Measurements from ENCODE around the gene DAPK1.

DAPK1 gene

GRCh38 chr9:87656485-87656884 lies 158.8 kb downstream of the DAPK1 start:
- no peak for TF ChIP-seq MAX (IDR thresholded peaks at IDR 0.05)
- no peak for TF ChIP-seq ZBTB7A (IDR thresholded peaks at IDR 0.05; ENCODE audit: low read depth)
- no peak for TF ChIP-seq EGR1 (IDR thresholded peaks at IDR 0.05)
- no peak for TF ChIP-seq TEAD4 (IDR thresholded peaks at IDR 0.05)
- TF ChIP-seq TAF1 (IDR thresholded peaks at IDR 0.05; ENCODE audit: low read depth) = no peak
- no peak for TF ChIP-seq YY1 (IDR thresholded peaks at IDR 0.05; ENCODE audit: low read depth)

DNA sequence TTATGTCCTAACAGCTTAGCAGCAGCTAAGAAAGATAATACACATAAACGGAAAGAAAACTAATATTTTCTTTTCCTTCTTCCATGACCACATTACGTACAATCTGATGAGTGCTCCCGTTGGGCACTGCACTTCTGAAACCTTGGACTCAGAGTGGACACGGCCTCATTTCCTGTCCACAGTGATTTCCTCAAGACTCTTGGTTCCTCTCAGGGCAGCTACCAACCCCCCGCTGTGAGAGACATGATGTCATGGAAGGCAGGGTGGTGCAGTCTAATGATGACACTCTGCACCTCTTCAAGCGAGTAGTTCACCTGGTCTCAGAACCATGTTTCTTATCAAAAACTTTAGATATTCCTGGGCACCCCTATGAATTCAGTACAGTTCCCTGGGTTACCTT lies 159.5 kb downstream of the DAPK1 start:
- TF ChIP-seq TAF1 (IDR thresholded peaks at IDR 0.05; ENCODE audit: low read depth) (no peak), YY1 (IDR thresholded peaks at IDR 0.05; ENCODE audit: low read depth) (no peak), RAD21 (IDR thresholded peaks at IDR 0.05; ENCODE audit: low read depth) (no peak), ZBTB7A (IDR thresholded peaks at IDR 0.05; ENCODE audit: low read depth) (no peak), TEAD4 (IDR thresholded peaks at IDR 0.05) (no peak), EGR1 (IDR thresholded peaks at IDR 0.05) (no peak), EP300 (IDR thresholded peaks at IDR 0.05; ENCODE audit: borderline replicate concordance) (no peak), CREB1 (IDR thresholded peaks at IDR 0.05; ENCODE audit: low read depth) (no peak), NFIC (IDR thresholded peaks at IDR 0.05) (no peak), CEBPB (IDR thresholded peaks at IDR 0.05) (no peak), TCF12 (IDR thresholded peaks at IDR 0.05; ENCODE audit: low read depth) (no peak), FOXM1 (IDR thresholded peaks at IDR 0.05; ENCODE audit: borderline replicate concordance, low read depth) (no peak), MAX (IDR thresholded peaks at IDR 0.05) (no peak)
- TF ChIP-seq, protein P1, sequence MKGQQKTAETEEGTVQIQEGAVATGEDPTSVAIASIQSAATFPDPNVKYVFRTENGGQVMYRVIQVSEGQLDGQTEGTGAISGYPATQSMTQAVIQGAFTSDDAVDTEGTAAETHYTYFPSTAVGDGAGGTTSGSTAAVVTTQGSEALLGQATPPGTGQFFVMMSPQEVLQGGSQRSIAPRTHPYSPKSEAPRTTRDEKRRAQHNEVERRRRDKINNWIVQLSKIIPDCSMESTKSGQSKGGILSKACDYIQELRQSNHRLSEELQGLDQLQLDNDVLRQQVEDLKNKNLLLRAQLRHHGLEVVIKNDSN (IDR thresholded peaks at IDR 0.05) = no peak
- TF ChIP-seq, protein P2, sequence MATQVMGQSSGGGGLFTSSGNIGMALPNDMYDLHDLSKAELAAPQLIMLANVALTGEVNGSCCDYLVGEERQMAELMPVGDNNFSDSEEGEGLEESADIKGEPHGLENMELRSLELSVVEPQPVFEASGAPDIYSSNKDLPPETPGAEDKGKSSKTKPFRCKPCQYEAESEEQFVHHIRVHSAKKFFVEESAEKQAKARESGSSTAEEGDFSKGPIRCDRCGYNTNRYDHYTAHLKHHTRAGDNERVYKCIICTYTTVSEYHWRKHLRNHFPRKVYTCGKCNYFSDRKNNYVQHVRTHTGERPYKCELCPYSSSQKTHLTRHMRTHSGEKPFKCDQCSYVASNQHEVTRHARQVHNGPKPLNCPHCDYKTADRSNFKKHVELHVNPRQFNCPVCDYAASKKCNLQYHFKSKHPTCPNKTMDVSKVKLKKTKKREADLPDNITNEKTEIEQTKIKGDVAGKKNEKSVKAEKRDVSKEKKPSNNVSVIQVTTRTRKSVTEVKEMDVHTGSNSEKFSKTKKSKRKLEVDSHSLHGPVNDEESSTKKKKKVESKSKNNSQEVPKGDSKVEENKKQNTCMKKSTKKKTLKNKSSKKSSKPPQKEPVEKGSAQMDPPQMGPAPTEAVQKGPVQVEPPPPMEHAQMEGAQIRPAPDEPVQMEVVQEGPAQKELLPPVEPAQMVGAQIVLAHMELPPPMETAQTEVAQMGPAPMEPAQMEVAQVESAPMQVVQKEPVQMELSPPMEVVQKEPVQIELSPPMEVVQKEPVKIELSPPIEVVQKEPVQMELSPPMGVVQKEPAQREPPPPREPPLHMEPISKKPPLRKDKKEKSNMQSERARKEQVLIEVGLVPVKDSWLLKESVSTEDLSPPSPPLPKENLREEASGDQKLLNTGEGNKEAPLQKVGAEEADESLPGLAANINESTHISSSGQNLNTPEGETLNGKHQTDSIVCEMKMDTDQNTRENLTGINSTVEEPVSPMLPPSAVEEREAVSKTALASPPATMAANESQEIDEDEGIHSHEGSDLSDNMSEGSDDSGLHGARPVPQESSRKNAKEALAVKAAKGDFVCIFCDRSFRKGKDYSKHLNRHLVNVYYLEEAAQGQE (IDR thresholded peaks at IDR 0.05; ENCODE audit: low read depth) = no peak

DNA sequence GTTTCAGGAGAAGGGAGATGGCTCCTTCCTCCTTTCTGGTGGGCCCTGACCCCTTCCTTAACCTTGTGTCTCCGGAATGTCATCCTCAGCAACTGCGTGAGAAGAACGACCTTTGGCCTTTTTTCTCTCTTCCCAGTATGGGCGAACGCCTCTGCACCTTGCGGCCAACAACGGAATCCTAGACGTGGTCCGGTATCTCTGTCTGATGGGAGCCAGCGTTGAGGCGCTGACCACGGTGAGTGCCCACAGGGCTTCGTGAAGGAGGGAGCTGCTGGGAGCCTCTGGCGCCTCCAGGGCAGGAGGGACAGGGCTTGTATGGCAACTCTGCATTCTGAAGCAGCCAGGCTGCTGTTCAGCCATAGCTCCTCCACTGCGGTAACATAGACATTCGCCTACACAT lies 160.2 kb downstream of the DAPK1 start:
- TF ChIP-seq CEBPB (IDR thresholded peaks at IDR 0.05) (no peak), MAX (IDR thresholded peaks at IDR 0.05) (no peak), NFIC (IDR thresholded peaks at IDR 0.05) (no peak), ZBTB7A (IDR thresholded peaks at IDR 0.05; ENCODE audit: low read depth) (no peak), EP300 (IDR thresholded peaks at IDR 0.05; ENCODE audit: borderline replicate concordance) (no peak), TEAD4 (IDR thresholded peaks at IDR 0.05) (no peak), TCF12 (IDR thresholded peaks at IDR 0.05; ENCODE audit: low read depth) (no peak), YY1 (IDR thresholded peaks at IDR 0.05; ENCODE audit: low read depth) (no peak), FOXM1 (IDR thresholded peaks at IDR 0.05; ENCODE audit: borderline replicate concordance, low read depth) (no peak), CREB1 (IDR thresholded peaks at IDR 0.05; ENCODE audit: low read depth) (no peak), RAD21 (IDR thresholded peaks at IDR 0.05; ENCODE audit: low read depth) (no peak)
- TF ChIP-seq, protein P2 (IDR thresholded peaks at IDR 0.05; ENCODE audit: low read depth) = no peak
- TF ChIP-seq, protein P1 (IDR thresholded peaks at IDR 0.05) = no peak

DNA sequence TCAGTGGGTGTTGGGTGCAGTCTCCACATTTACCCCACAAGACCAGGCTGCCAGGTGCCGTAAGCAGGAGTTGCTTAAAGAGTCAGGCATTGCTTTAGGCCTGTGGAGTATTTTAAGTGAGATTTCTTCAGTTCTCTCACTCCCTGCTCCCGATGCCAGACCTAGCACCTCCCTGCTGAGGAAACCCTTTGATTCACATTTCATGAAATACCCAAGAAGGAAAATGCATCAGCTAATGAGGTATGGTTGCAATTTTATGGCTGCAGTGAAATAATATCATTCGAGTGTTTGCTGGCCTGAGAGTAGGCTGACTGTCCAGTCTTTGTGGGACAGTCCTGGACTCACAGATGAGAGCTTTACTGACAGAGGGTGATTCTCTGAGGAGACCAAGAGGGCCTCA lies 160.8 kb downstream of the DAPK1 start:
- TF ChIP-seq RAD21 (IDR thresholded peaks at IDR 0.05; ENCODE audit: low read depth) = no peak
- TF ChIP-seq FOXM1 (IDR thresholded peaks at IDR 0.05; ENCODE audit: borderline replicate concordance, low read depth) = no peak
- no peak for TF ChIP-seq MAX (IDR thresholded peaks at IDR 0.05)
- no peak for TF ChIP-seq CREB1 (IDR thresholded peaks at IDR 0.05; ENCODE audit: low read depth)
- no peak for TF ChIP-seq TCF12 (IDR thresholded peaks at IDR 0.05; ENCODE audit: low read depth)
- no peak for TF ChIP-seq NFIC (IDR thresholded peaks at IDR 0.05)
- no peak for TF ChIP-seq ZBTB7A (IDR thresholded peaks at IDR 0.05; ENCODE audit: low read depth)
- TF ChIP-seq EGR1 (IDR thresholded peaks at IDR 0.05) = no peak
- no peak for TF ChIP-seq CEBPB (IDR thresholded peaks at IDR 0.05)
- TF ChIP-seq, protein P2 (IDR thresholded peaks at IDR 0.05; ENCODE audit: low read depth) = no peak
- TF ChIP-seq, protein P1 (IDR thresholded peaks at IDR 0.05) = no peak
- TF ChIP-seq EP300 (IDR thresholded peaks at IDR 0.05; ENCODE audit: borderline replicate concordance) = no peak
- no peak for TF ChIP-seq TEAD4 (IDR thresholded peaks at IDR 0.05)
- TF ChIP-seq TAF1 (IDR thresholded peaks at IDR 0.05; ENCODE audit: low read depth) = no peak
- TF ChIP-seq YY1 (IDR thresholded peaks at IDR 0.05; ENCODE audit: low read depth) = no peak

Data from Ishikawa (cell line).